Measurements from ENCODE around the gene CNNM3. TPM values are rescaled to one million over a fixed set of nuclear protein-coding genes. Genes with fewer than 3 reads are reported as not detected.

CNNM3 gene
- total and polyA plus RNA-seq, 12 donors, result 6.7 to 42.4 (median 15.8) TPM

DNA sequence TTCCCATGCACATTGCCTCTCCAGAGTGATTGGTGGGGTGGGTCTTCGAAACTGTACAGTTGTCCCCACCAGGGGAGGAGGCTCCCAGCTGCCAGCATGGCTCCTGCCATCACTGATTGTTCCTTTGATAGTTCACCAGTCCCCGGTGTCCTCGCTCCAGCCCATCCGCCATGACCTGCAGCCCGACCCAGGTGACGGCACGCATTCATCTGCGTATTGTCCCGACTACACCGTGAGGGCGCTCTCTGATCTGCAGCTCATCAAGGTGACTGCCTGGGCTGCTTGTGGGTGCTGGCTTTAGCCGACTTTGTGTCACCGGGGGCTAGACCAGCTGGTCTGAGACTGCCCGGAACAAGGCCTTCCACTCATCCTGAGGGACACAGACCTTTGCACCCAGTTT is 12.4 kb downstream of the CNNM3 start:
- Histone ChIP-seq H3K27me3 (no peaks in the 10 kb centered on the region), H3K4me3 (no peak overlapping the region), H3K4me1 (replicated peaks in 1 of 2) (peaks cover 16 to 22% of the 10 kb centered on the region in 2 donors), H3K9me3 (replicated peaks in 1 of 3) (no peaks in the 10 kb centered on the region), H3K36me3 (replicated peaks in 1 of 2) (peaks cover 0 to 74% of the 10 kb centered on the region in 2 donors), H3K27ac (no peak overlapping the region)
- 93 to 97% (median 94%) methylated on average over 14 of the region's 14 CpGs for whole genome bisulfite sequencing, 4 donors
- no peak for DNase-seq
- TF ChIP-seq CTCF (IDR thresholded peaks at IDR 0.05), result no peak
- no peak for TF ChIP-seq POLR2A (IDR thresholded peaks at IDR 0.05)
- intact Hi-C loops (cut with DNase I), result no loop called here

DNA sequence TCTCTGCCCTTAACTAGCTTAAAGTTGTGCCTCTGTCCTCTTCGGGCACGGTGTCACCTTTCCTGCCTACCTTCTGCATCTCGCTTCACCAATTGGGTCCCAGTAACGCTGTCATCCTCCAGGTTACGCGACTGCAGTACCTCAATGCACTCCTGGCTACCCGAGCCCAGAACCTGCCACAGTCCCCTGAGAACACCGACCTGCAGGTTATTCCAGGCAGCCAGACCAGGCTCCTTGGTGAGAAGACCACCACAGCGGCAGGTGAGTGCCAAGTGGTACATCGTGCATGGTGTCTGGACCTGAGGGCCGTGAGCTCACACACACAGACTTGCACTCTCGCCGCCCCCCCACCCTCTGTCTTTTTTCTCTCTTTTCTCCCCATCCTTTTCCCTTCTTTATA is 12.8 kb downstream of the CNNM3 start:
- no peak for DNase-seq
- intact Hi-C loops (cut with DNase I), result no loop called here
- no peak overlapping the region for H3K4me3 ChIP-seq
- no peaks in the 10 kb centered on the region for H3K27me3 ChIP-seq
- H3K4me1 ChIP-seq (replicated peaks in 1 of 2), result peaks cover 20 to 26% of the 10 kb centered on the region in 2 donors
- H3K9me3 ChIP-seq (replicated peaks in 1 of 3), result no peaks in the 10 kb centered on the region
- peaks cover 0 to 72% of the 10 kb centered on the region in 2 donors for H3K36me3 ChIP-seq (replicated peaks in 1 of 2)
- H3K27ac ChIP-seq, result no peak overlapping the region
- no peak for TF ChIP-seq CTCF (IDR thresholded peaks at IDR 0.05)
- no peak for TF ChIP-seq POLR2A (IDR thresholded peaks at IDR 0.05)
- WGBS, 4 donors, result 95 to 98% (median 97%) methylated on average over 13 of the region's 13 CpGs

- TF ChIP-seq CTCF (IDR thresholded peaks at IDR 0.05) (no peak), POLR2A (IDR thresholded peaks at IDR 0.05) (no peak)
- Histone ChIP-seq H3K4me3 (no peak overlapping the region), H3K4me1 (replicated peaks in 1 of 2) (peaks cover 22 to 26% of the 10 kb centered on the region in 2 donors), H3K9me3 (replicated peaks in 1 of 3) (no peaks in the 10 kb centered on the region), H3K27me3 (no peaks in the 10 kb centered on the region), H3K27ac (no peak overlapping the region), H3K36me3 (replicated peaks in 1 of 2) (peaks cover 0 to 70% of the 10 kb centered on the region in 2 donors)
- no peak for DNase-seq
- WGBS, 4 donors, result 65 to 81% (median 71%) methylated on average over 1 to 5 of the region's 5 CpGs
- intact Hi-C loops (cut with DNase I), result no loop called here
These were observed 14.0 kb downstream of the CNNM3 start for GRCh38 chr2:96830044-96830562.

- Histone ChIP-seq H3K36me3 (replicated peaks in 1 of 2) (peaks cover 0 to 55% of the 10 kb centered on the region in 2 donors), H3K27ac (peak overlapping the region in 4 of 5 donors; percentile 66 to 89 (median 80))
- WGBS, 4 donors, result 60 to 70% (median 69%) methylated on average over 9 to 10 of the region's 10 CpGs
These were observed 15.6 kb downstream of the CNNM3 start for GRCh38 chr2:96831679-96832078.

More at GRCh38 chr2:96831679-96832078, 15.6 kb downstream of the CNNM3 start:
- peak in 4 of 7 donors; percentile 31 to 56 (median 37) for DNase-seq
- Histone ChIP-seq H3K9me3 (replicated peaks in 1 of 3) (no peaks in the 10 kb centered on the region), H3K27me3 (no peaks in the 10 kb centered on the region), H3K4me1 (replicated peaks in 1 of 2) (peaks cover 22 to 26% of the 10 kb centered on the region in 2 donors), H3K4me3 (no peak overlapping the region)
- intact Hi-C loops (cut with DNase I), result no loop called here
- TF ChIP-seq POLR2A (IDR thresholded peaks at IDR 0.05) (no peak), CTCF (IDR thresholded peaks at IDR 0.05) (no peak)

Data from adrenal gland (tissue), 12 donors.